ENCODE measurements around the gene DNAJB2. TPM values are rescaled to one million over a fixed set of nuclear protein-coding genes. Genes with fewer than 3 reads are reported as not detected.

Gene DNAJB2
- total RNA-seq, 4 donors from 2014 or later = 91.2 to 138 (median 107) TPM

DNA sequence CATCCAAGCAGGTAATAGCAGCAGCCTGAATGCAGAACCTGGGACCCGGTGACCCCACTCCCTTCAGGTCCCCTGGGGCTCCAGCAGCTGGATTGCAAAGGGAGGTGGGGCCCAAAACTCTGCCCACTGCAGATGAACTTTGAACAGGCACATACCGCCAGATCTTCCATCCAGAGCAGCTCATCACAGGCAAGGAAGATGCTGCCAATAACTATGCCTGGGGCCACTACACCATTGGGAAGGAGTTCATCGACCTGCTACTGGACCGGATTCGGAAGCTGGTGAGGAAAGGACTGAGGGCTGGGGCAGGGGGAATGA, 9.2 kb upstream of the DNAJB2 start:
- WGBS = 74% methylated on average over 5 of the region's 5 CpGs
- TF ChIP-seq, protein P1, sequence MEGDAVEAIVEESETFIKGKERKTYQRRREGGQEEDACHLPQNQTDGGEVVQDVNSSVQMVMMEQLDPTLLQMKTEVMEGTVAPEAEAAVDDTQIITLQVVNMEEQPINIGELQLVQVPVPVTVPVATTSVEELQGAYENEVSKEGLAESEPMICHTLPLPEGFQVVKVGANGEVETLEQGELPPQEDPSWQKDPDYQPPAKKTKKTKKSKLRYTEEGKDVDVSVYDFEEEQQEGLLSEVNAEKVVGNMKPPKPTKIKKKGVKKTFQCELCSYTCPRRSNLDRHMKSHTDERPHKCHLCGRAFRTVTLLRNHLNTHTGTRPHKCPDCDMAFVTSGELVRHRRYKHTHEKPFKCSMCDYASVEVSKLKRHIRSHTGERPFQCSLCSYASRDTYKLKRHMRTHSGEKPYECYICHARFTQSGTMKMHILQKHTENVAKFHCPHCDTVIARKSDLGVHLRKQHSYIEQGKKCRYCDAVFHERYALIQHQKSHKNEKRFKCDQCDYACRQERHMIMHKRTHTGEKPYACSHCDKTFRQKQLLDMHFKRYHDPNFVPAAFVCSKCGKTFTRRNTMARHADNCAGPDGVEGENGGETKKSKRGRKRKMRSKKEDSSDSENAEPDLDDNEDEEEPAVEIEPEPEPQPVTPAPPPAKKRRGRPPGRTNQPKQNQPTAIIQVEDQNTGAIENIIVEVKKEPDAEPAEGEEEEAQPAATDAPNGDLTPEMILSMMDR (IDR thresholded peaks at IDR 0.05) = no peak
- TF ChIP-seq EP300 (IDR thresholded peaks at IDR 0.05) (no peak), POLR2A (IDR thresholded peaks at IDR 0.05) (no peak), POLR2AphosphoS5 (IDR thresholded peaks at IDR 0.05) (no peak)
- Histone ChIP-seq H3K9me3 (no peaks in the 10 kb centered on the region), H3K4me3 (no peak overlapping the region), H3K27me3 (no peaks in the 10 kb centered on the region), H3K36me3 (no peaks in the 10 kb centered on the region), H3K27ac (no peak overlapping the region), H3K4me1 (peaks cover 11% of the 10 kb centered on the region)
- no peak for DNase-seq (ENCODE audit: low spot score in 2 of 2)

DNA sequence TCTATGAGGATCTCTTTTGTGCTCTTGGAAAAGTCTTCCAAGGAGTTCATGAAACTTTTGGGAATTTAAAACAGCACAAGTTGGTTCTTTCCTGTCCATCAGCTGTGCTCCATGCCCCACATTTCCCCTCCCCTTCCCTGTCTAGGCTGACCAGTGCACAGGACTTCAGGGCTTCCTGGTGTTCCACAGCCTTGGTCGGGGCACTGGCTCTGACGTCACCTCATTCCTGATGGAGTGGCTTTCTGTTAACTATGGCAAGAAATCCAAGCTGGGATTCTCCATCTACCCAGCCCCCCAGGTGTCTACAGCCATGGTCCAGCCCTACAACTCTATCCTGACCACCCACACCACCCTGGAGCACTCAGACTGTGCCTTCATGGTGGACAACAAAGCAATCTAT, 8.1 kb upstream of the DNAJB2 start:
- Histone ChIP-seq H3K4me3 (no peak overlapping the region), H3K27ac (no peak overlapping the region), H3K9me3 (no peaks in the 10 kb centered on the region), H3K27me3 (no peaks in the 10 kb centered on the region), H3K4me1 (peaks cover 13% of the 10 kb centered on the region), H3K36me3 (no peaks in the 10 kb centered on the region)
- TF ChIP-seq EP300 (IDR thresholded peaks at IDR 0.05) (no peak), POLR2AphosphoS5 (IDR thresholded peaks at IDR 0.05) (no peak), POLR2A (IDR thresholded peaks at IDR 0.05) (no peak)
- TF ChIP-seq, protein P1 (IDR thresholded peaks at IDR 0.05) = no peak
- no peak for DNase-seq (ENCODE audit: low spot score in 2 of 2)
- WGBS = 83% methylated on average over 2 of the region's 2 CpGs

DNA sequence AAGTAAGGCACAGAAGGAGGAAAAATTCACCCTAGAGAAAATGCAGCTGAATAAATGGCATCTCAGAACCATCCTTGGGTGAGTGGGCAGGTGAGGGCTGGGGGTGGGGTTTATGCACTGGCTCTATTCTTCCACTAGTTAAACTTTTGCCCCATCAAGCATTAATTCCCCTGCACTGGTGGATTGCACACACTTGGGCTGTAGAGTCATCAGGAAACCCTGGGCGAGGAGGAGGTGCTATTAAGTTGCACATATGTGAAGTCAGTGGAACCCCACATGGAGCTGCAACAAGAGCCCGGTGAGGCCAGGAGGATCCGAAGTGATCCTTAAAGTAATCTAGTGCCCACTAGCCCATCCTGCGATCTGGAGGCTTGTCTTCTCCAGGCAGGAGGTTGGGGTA, 6.8 kb upstream of the DNAJB2 start:
- H3K27me3 ChIP-seq = no peaks in the 10 kb centered on the region
- TF ChIP-seq POLR2AphosphoS5 (IDR thresholded peaks at IDR 0.05) = no peak
- TF ChIP-seq, protein P1 (IDR thresholded peaks at IDR 0.05) = no peak
- 79% methylated on average over 4 of the region's 4 CpGs for WGBS
- no peaks in the 10 kb centered on the region for H3K36me3 ChIP-seq
- no peak overlapping the region for H3K4me3 ChIP-seq
- peaks cover 15% of the 10 kb centered on the region for H3K4me1 ChIP-seq
- DNase-seq (ENCODE audit: low spot score in 2 of 2) = no peak
- no peak overlapping the region for H3K27ac ChIP-seq
- no peaks in the 10 kb centered on the region for H3K9me3 ChIP-seq

DNA sequence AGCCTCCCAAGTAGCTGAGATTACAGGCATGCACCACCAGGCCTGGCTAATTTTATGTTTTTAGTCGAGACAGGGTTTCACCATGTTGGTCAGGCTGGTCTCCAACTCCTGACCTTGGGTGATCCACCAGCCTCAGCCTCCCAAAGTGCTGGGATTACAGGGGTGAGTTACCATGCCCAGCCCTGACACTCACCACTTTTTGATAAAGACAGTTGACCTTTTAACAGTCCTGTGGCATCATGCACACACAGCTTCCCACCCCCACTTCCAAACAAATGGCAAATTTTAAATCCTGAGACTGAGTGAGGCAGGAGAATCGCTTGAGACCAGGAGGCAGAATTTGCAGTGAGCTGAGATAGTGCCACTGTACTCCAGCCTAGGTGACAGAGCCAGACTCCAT, 6.2 kb upstream of the DNAJB2 start:
- TF ChIP-seq, protein P1 (IDR thresholded peaks at IDR 0.05) = no peak
- TF ChIP-seq POLR2AphosphoS5 (IDR thresholded peaks at IDR 0.05) = no peak
- TF ChIP-seq EP300 (IDR thresholded peaks at IDR 0.05) = no peak
- no peak for TF ChIP-seq POLR2A (IDR thresholded peaks at IDR 0.05)
- no peaks in the 10 kb centered on the region for H3K36me3 ChIP-seq
- H3K4me1 ChIP-seq = peaks cover 21% of the 10 kb centered on the region
- no peaks in the 10 kb centered on the region for H3K9me3 ChIP-seq
- no peak overlapping the region for H3K27ac ChIP-seq
- 68% methylated on average over 2 of the region's 2 CpGs for WGBS
- DNase-seq (ENCODE audit: low spot score in 2 of 2) = no peak
- H3K27me3 ChIP-seq = no peaks in the 10 kb centered on the region
- no peak overlapping the region for H3K4me3 ChIP-seq

DNA sequence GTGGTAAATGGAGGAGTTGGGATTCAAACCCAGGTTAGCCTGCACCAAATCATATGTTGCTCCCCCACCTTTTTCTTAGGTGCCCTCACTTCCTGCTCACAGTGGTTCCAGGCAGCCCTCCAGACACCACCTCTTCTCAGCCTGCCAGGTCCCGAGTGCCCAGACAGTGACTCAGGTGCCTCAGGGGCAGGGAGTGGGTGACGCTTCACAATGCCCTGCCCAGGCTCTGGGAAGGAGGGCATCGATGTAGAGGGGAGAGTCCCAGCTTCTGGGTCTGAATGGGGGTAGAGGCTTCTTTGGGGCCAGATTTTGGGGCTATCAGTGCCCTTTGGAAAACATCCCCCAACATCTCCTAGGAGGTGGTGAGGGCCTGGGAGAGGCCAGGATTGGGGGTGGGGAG, 5.2 kb upstream of the DNAJB2 start:
- H3K27me3 ChIP-seq = no peaks in the 10 kb centered on the region
- 61% methylated on average over 3 of the region's 3 CpGs for WGBS
- TF ChIP-seq POLR2A (IDR thresholded peaks at IDR 0.05) (no peak), EP300 (IDR thresholded peaks at IDR 0.05) (no peak), POLR2AphosphoS5 (IDR thresholded peaks at IDR 0.05) (peak in 1 of 3 donors; percentile 7)
- TF ChIP-seq, protein P1 (IDR thresholded peaks at IDR 0.05) = no peak
- no peak for DNase-seq (ENCODE audit: low spot score in 2 of 2)
- peak overlapping the region; percentile 90 for H3K27ac ChIP-seq
- H3K9me3 ChIP-seq = no peaks in the 10 kb centered on the region
- H3K4me3 ChIP-seq = no peak overlapping the region
- peaks cover 31% of the 10 kb centered on the region for H3K4me1 ChIP-seq
- no peaks in the 10 kb centered on the region for H3K36me3 ChIP-seq

Data from suprapubic skin (tissue), 4 donors.